Hepatocyte (in vitro differentiated cells): ENCODE measurements around the gene TAF10. TPM values are rescaled to one million over a fixed set of nuclear protein-coding genes. Genes with fewer than 3 reads are reported as not detected.

Source experiments
- DNase-seq: peaks from one replicate; pipeline ENCODE4 v3.0.0-alpha.2; 2016; ENCODE audit warnings: low spot score
- H2AFZ ChIP-seq: fragments of 200-600 bp; sonication (generic); 2 replicates; pipeline ENCODE4 v1.6.0; 2016; ENCODE audit warnings: antibody characterized with exemption, mild to moderate bottlenecking
- H3K27ac ChIP-seq: fragments of 200-600 bp; sonication (generic); 2 replicates; pipeline ENCODE4 v1.5.1; 2016; ENCODE audit warnings: mild to moderate bottlenecking
- H3K27me3 ChIP-seq: fragments of 200-600 bp; sonication (generic); 2 replicates; pipeline ENCODE4 v1.6.1; 2016
- H3K36me3 ChIP-seq: fragments of 200-600 bp; sonication (generic); replicated peaks from 2 replicates; pipeline ENCODE4 v1.5.1; 2016; ENCODE audit warnings: low read depth; ENCODE audit not compliant: insufficient read depth
- H3K4me1 ChIP-seq: fragments of 200-600 bp; sonication (generic); 2 replicates; pipeline ENCODE4 v1.5.1; 2016; ENCODE audit warnings: mild to moderate bottlenecking, moderate library complexity; ENCODE audit not compliant: insufficient read depth
- H3K4me2 ChIP-seq: fragments of 200-600 bp; sonication (generic); 2 replicates; pipeline ENCODE4 v1.6.0; 2016
- H3K4me3 ChIP-seq: fragments of 200-600 bp; sonication (generic); 2 replicates; pipeline ENCODE4 v1.5.1; 2016; ENCODE audit warnings: mild to moderate bottlenecking
- H3K79me2 ChIP-seq: fragments of 200-600 bp; sonication (generic); 2 replicates; pipeline ENCODE4 v1.6.0; 2017; ENCODE audit warnings: mild to moderate bottlenecking
- H3K9me2 ChIP-seq: fragments of 200-600 bp; sonication (generic); replicated peaks from 2 replicates; pipeline ENCODE4 v1.6.0; 2017; ENCODE audit warnings: mild to moderate bottlenecking; ENCODE audit not compliant: insufficient read depth
- H3K9me3 ChIP-seq: fragments of 200-600 bp; sonication (generic); 2 replicates; pipeline ENCODE4 v1.5.1; 2016; ENCODE audit warnings: low read depth, mild to moderate bottlenecking
- H4K20me1 ChIP-seq: fragments of 200-600 bp; sonication (generic); 2 replicates; pipeline ENCODE4 v1.6.0; 2016; ENCODE audit warnings: mild to moderate bottlenecking; ENCODE audit not compliant: insufficient read depth, poor library complexity, severe bottlenecking
- CTCF ChIP-seq: fragments of 200-600 bp; sonication (generic); IDR thresholded peaks from 2 replicates; pipeline ENCODE4 v1.5.1; 2016; ENCODE audit warnings: antibody characterized with exemption, mild to moderate bottlenecking; ENCODE audit not compliant: poor library complexity
- EZH2 ChIP-seq: fragments of 200-600 bp; sonication (generic); IDR thresholded peaks from 2 replicates; pipeline ENCODE4 v1.6.1; 2016; ENCODE audit warnings: antibody characterized with exemption, mild to moderate bottlenecking, borderline replicate concordance
- EZH2phosphoT487 ChIP-seq: fragments of 200-600 bp; sonication (generic); IDR thresholded peaks from one replicate; pipeline ENCODE4 v1.6.1; 2018; ENCODE audit warnings: antibody characterized with exemption, mild to moderate bottlenecking, low read depth, moderate library complexity; ENCODE audit not compliant: unreplicated experiment, severe bottlenecking
- WGBS: methylation state at CpG from one replicate; pipeline ENCODE4 v1.1.6; 2016; ENCODE audit warnings: low lambda C conversion rate; ENCODE audit errors: missing lambda C conversion rate; 5-methylcytosine and 5-hydroxymethylcytosine counted together
- polyA plus RNA-seq: library from polyadenylated mRNA; unstranded; fragments of >200 nt; fragmentation: Nextera tagmentation; extraction: Ambion mirVana; gene quantifications from 2 replicates; pipeline ENCODE4 v1.2.1, GENCODE V29; 2016
- total RNA-seq: library from RNA; depleted of rRNA; stranded (reverse); fragments of >200 nt; gene quantifications from 2 replicates; pipeline ENCODE4 v1.2.3, GENCODE V29; 2014

TAF10 gene
- total and polyA plus RNA-seq, 2 experiments from 2014 or later, result 33.3 to 295 TPM

GRCh38 chr11:6631361-6631890 lies 19.4 kb upstream of the TAF10 start:
- no peaks in the 10 kb centered on the region for H3K9me3 ChIP-seq
- no peaks in the 10 kb centered on the region for H3K9me2 ChIP-seq
- H4K20me1 ChIP-seq, result no peaks in the 10 kb centered on the region
- TF ChIP-seq EZH2 (no peak), EZH2phosphoT487 (no peak), CTCF (no peak)
- peaks cover 8% of the 10 kb centered on the region for H3K27me3 ChIP-seq
- H3K27ac ChIP-seq, result no peak overlapping the region
- H3K79me2 ChIP-seq, result no peaks in the 10 kb centered on the region
- H3K4me3 ChIP-seq, result no peak overlapping the region
- H3K4me1 ChIP-seq, result no peaks in the 10 kb centered on the region
- DNase-seq, result no peak
- H2AFZ ChIP-seq, result no peak overlapping the region
- no peak overlapping the region for H3K4me2 ChIP-seq
- WGBS, result 95% methylated on average over 11 of the region's 11 CpGs
- no peaks in the 10 kb centered on the region for H3K36me3 ChIP-seq

- Histone ChIP-seq H3K4me2 (peak overlapping the region; percentile 70), H3K27me3 (peaks cover 8% of the 10 kb centered on the region), H3K4me1 (no peaks in the 10 kb centered on the region), H3K9me3 (no peaks in the 10 kb centered on the region), H3K4me3 (no peak overlapping the region), H3K9me2 (no peaks in the 10 kb centered on the region), H3K27ac (no peak overlapping the region), H3K79me2 (no peaks in the 10 kb centered on the region), H4K20me1 (no peaks in the 10 kb centered on the region), H2AFZ (no peak overlapping the region), H3K36me3 (no peaks in the 10 kb centered on the region)
- TF ChIP-seq CTCF (no peak), EZH2phosphoT487 (no peak), EZH2 (no peak)
- no peak for DNase-seq
- WGBS, result 60% methylated on average over 28 of the region's 28 CpGs
Observed at GRCh38 chr11:6630632-6631291, 18.7 kb upstream of the TAF10 start.

DNA sequence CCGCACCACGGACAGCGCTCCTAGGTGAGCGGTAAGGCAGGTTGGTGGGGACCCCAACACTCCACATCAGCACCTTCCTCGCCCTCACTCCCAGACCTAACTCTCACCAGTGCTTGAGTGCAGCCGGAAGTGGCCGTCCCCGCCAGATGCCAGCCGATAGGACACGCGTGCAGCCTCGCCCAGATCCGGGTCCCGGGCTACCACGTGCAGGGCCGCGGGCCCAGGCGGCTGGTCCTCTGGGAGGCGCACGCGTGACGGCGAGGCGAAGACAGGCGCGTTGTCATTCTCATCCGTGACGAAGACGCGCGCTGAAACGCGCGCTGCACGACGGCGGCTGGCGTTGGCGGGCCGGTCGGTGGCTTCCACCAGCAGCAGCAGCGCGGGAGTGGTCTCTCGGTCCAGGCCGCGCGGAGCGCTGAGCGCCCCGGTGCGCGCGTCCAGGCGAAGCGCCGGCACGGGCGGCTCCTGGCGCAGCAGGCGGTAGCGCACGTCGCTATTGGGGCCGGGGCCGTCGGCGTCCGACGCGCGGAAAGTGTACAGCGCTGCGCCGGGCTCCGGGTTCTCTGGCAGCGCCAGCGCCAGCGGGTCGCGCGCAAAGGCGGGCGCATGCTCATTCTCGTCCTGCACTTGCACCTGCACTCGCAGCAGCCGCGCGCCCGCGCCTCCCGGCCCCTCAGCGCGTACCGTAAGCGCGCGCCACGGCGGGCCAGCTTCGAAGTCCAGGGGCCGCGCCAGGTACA lies 18.0 kb upstream of the TAF10 start:
- Histone ChIP-seq H3K27ac (no peak overlapping the region), H3K79me2 (no peaks in the 10 kb centered on the region), H3K36me3 (no peaks in the 10 kb centered on the region), H3K4me3 (no peak overlapping the region), H3K27me3 (peaks cover 8% of the 10 kb centered on the region), H2AFZ (no peak overlapping the region), H3K9me3 (no peaks in the 10 kb centered on the region), H3K4me1 (no peaks in the 10 kb centered on the region), H3K9me2 (no peaks in the 10 kb centered on the region), H4K20me1 (no peaks in the 10 kb centered on the region), H3K4me2 (peak overlapping the region; percentile 70)
- 52% methylated on average over 89 of the region's 102 CpGs for WGBS
- peak; percentile 45 for DNase-seq
- no peak for TF ChIP-seq EZH2phosphoT487
- TF ChIP-seq CTCF, result no peak
- no peak for TF ChIP-seq EZH2
